ENCODE results near the gene NR2C2.
A peak's percentile ranks its signal among the peaks of the same experiment; 100 is the strongest.

NR2C2 gene

GRCh38 chr3:15091575-15091974 is 144.2 kb downstream of the NR2C2 start:
- TF ChIP-seq, protein P1, sequence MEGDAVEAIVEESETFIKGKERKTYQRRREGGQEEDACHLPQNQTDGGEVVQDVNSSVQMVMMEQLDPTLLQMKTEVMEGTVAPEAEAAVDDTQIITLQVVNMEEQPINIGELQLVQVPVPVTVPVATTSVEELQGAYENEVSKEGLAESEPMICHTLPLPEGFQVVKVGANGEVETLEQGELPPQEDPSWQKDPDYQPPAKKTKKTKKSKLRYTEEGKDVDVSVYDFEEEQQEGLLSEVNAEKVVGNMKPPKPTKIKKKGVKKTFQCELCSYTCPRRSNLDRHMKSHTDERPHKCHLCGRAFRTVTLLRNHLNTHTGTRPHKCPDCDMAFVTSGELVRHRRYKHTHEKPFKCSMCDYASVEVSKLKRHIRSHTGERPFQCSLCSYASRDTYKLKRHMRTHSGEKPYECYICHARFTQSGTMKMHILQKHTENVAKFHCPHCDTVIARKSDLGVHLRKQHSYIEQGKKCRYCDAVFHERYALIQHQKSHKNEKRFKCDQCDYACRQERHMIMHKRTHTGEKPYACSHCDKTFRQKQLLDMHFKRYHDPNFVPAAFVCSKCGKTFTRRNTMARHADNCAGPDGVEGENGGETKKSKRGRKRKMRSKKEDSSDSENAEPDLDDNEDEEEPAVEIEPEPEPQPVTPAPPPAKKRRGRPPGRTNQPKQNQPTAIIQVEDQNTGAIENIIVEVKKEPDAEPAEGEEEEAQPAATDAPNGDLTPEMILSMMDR (IDR thresholded peaks at IDR 0.05; ENCODE audit: low read depth, low read length) = no peak
- no peak overlapping the region for H3K4me3 ChIP-seq (ENCODE audit: low read depth, low read length)

- H3K4me3 ChIP-seq (ENCODE audit: low read depth, low read length) = no peak overlapping the region
- TF ChIP-seq, protein P1 (IDR thresholded peaks at IDR 0.05; ENCODE audit: low read depth, low read length) = no peak
Observed at GRCh38 chr3:15092686-15093085, 145.3 kb downstream of the NR2C2 start.

- TF ChIP-seq, protein P1 (IDR thresholded peaks at IDR 0.05; ENCODE audit: low read depth, low read length) = no peak
Observed at GRCh38 chr3:15094187-15094875, 146.9 kb downstream of the NR2C2 start.

GRCh38 chr3:15096046-15096445 is 148.7 kb downstream of the NR2C2 start:
- TF ChIP-seq, protein P1 (IDR thresholded peaks at IDR 0.05; ENCODE audit: low read depth, low read length) = no peak
- no peak overlapping the region for H3K4me3 ChIP-seq (ENCODE audit: low read depth, low read length)

More at GRCh38 chr3:15094187-15094875, 146.9 kb downstream of the NR2C2 start:
- no peak overlapping the region for H3K4me3 ChIP-seq (ENCODE audit: low read depth, low read length)

DNA sequence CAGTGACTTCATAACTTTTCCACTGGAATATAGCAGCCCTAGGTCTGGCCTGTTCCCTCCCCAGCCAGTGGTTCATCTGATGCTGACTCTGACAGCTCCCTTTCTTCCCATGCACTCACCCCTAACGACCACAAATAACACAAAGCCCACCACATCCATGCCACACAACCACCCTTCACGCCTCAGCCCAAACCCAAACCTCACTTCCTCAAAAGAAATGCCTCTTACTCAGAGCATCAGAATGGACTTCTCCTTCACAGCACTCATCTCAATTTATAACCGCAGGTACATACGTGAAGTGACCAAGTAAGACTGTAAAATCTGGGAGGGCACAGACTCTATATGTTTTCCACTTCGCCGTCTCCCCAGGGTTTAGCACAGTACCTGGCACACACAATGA is 150.5 kb downstream of the NR2C2 start:
- peak overlapping the region; percentile 96 for H3K4me3 ChIP-seq (ENCODE audit: low read depth, low read length)
- TF ChIP-seq, protein P1 (IDR thresholded peaks at IDR 0.05; ENCODE audit: low read depth, low read length) = no peak

Measured in WI38 (cell line).